HCT116 (cell line): ENCODE data around the gene DLG5. TPM values are rescaled to one million over a fixed set of nuclear protein-coding genes. Genes with fewer than 3 reads are reported as not detected.
A peak's percentile ranks its signal among the peaks of the same experiment; 100 is the strongest.

ENCODE experiments used
- ATAC-seq: fragments of 200-7000 bp; cut with Tn5 transposase; 2 replicates; pipeline ENCODE4 v1.9.1; 2020; ENCODE audit warnings: mild to moderate bottlenecking, moderate library complexity
- BruUV-seq: library from RNA; stranded (reverse); fragments of 400-500 nt; replicated peaks from 2 replicates; lab custom pipeline; 2021; lab: Mats Ljungman, UMichigan
- CTCF ChIA-PET: fragments of 300-600 bp; sonication (Branson Sonifier 250); formaldehyde crosslinking; loops from one replicate; lab custom pipeline; 2021; ENCODE audit warnings: antibody characterized with exemption; lab: Charles Lee
- POLR2A ChIA-PET: fragments of 300-600, 350-600 bp; sonication (Branson Sonifier 250); formaldehyde crosslinking; loops from one replicate; lab custom pipeline; 2021; ENCODE audit warnings: antibody characterized with exemption; lab: Charles Lee
- RAD21 ChIA-PET, 2 experiments: fragments of 300-600 bp; sonication (Branson Sonifier 250); formaldehyde crosslinking; loops; one replicate each; lab custom pipeline; 2023; ENCODE audit warnings: low total read pairs in 2 of 2; ENCODE audit not compliant: uncharacterized antibody in 2 of 2, unreplicated experiment in 2 of 2, low non-redundant PET in 1 of 2; lab: Charles Lee
- DNase-seq: peaks from one replicate; pipeline ENCODE4 v3.0.0-alpha.2; 2010; ENCODE audit warnings: low read depth, low spot score
- H2AFZ ChIP-seq: fragments of 200-600 bp; shearing (Covaris generic), sonication (generic); 2 replicates; pipeline ENCODE4 v1.6.1; 2017; ENCODE audit warnings: low read depth, mixed run types, mixed read lengths, antibody characterized with exemption, low read length; ENCODE audit not compliant: poor library complexity, severe bottlenecking
- H3K27ac ChIP-seq: 2 replicates; pipeline ENCODE4 v1.5.1; 2012; ENCODE audit warnings: low read depth, low read length
- H3K27me3 ChIP-seq: fragments of 200-600 bp; sonication (generic); 2 replicates; pipeline ENCODE4 v1.6.1; 2016; ENCODE audit warnings: mixed run types, low read length, mixed read lengths; ENCODE audit not compliant: insufficient read depth
- H3K36me3 ChIP-seq, 2 experiments: fragments of 200-500 bp in 1 of 2; fragments of 200-600 bp in 1 of 2; sonication (Bioruptor generic) in 1 of 2; sonication (generic) in 1 of 2; 2 replicates each; pipeline versions ENCODE4 v1.5.1 to v1.6.1; 2014 to 2016; ENCODE audit warnings: low read length in 2 of 2, inconsistent platforms in 1 of 2, mixed read lengths in 1 of 2, mixed run types in 1 of 2; ENCODE audit not compliant: insufficient read depth in 2 of 2, control insufficient read depth in 1 of 2
- H3K4me1 ChIP-seq, 2 experiments: fragments of 200-600 bp in 1 of 2; sonication (generic) in 1 of 2; 2 replicates each; pipeline versions ENCODE4 v1.5.1 to v1.6.1; 2012 to 2017; ENCODE audit warnings: low read length in 2 of 2, inconsistent platforms in 1 of 2, mild to moderate bottlenecking in 1 of 2, mixed read lengths in 1 of 2, mixed run types in 1 of 2, moderate library complexity in 1 of 2; ENCODE audit not compliant: insufficient read depth in 2 of 2, control insufficient read depth in 1 of 2
- H3K4me2 ChIP-seq: fragments of 200-600 bp; sonication (generic); 2 replicates; pipeline ENCODE4 v1.6.1; 2017; ENCODE audit warnings: mixed run types, low read length, mixed read lengths
- H3K4me3 ChIP-seq, 2 experiments: fragments of 200-600 bp in 1 of 2; sonication (generic) in 1 of 2; replicated peaks in 1 of 2; 2 replicates each; pipeline ENCODE4 v1.5.1; 2011 to 2016; ENCODE audit warnings: low read length in 2 of 2, control low read depth in 1 of 2, low read depth in 1 of 2, mild to moderate bottlenecking in 1 of 2, mixed read lengths in 1 of 2, mixed run types in 1 of 2
- H3K79me2 ChIP-seq: fragments of 200-600 bp; sonication (generic); 2 replicates; pipeline ENCODE4 v1.6.1; 2017; ENCODE audit warnings: mild to moderate bottlenecking, mixed run types, low read length, moderate library complexity, mixed read lengths; ENCODE audit not compliant: insufficient read depth
- H3K9ac ChIP-seq: fragments of 200-600 bp; sonication (generic); 2 replicates; pipeline ENCODE4 v1.6.1; 2016; ENCODE audit warnings: low read length, mixed read lengths
- H3K9me2 ChIP-seq: fragments of 200-600 bp; sonication (generic), shearing (Covaris generic); 2 replicates; pipeline ENCODE4 v1.6.1; 2017; ENCODE audit warnings: mixed run types, mild to moderate bottlenecking, moderate library complexity; ENCODE audit not compliant: insufficient read depth
- H3K9me3 ChIP-seq, 2 experiments: fragments of 200-500 bp in 1 of 2; fragments of 200-600 bp in 1 of 2; sonication (Bioruptor generic) in 1 of 2; sonication (generic) in 1 of 2; 2 replicates each; pipeline ENCODE4 v1.6.1; 2014 to 2017; ENCODE audit warnings: low read length in 2 of 2, mixed read lengths in 2 of 2, inconsistent platforms in 1 of 2, low read depth in 1 of 2, mild to moderate bottlenecking in 1 of 2, mixed run types in 1 of 2, moderate library complexity in 1 of 2; ENCODE audit not compliant: control insufficient read depth in 1 of 2, insufficient read depth in 1 of 2
- H4K20me1 ChIP-seq: fragments of 200-600 bp; sonication (generic), shearing (Covaris generic); 2 replicates; pipeline ENCODE4 v1.6.1; 2017; ENCODE audit warnings: mixed run types, mild to moderate bottlenecking, moderate library complexity; ENCODE audit not compliant: insufficient read depth
- ATF3 ChIP-seq: IDR thresholded peaks from 2 replicates; pipeline ENCODE4 v1.6.1; 2012
- CBX3 ChIP-seq: IDR thresholded peaks from 2 replicates; pipeline ENCODE4 v1.6.1; 2012; ENCODE audit warnings: low read depth
- CEBPB ChIP-seq: IDR thresholded peaks from 2 replicates; pipeline ENCODE4 v1.6.1; 2012; ENCODE audit warnings: low read depth
- ELF1 ChIP-seq: IDR thresholded peaks from 2 replicates; pipeline ENCODE4 v1.6.1; 2012; ENCODE audit warnings: low read depth, borderline replicate concordance
- EZH2phosphoT487 ChIP-seq: fragments of 200-600 bp; IDR thresholded peaks from 2 replicates; pipeline ENCODE4 v1.6.1; 2018; ENCODE audit warnings: antibody characterized with exemption, borderline replicate concordance
- MAX ChIP-seq: IDR thresholded peaks from 2 replicates; pipeline ENCODE4 v1.6.1; 2012
- RAD21 ChIP-seq: IDR thresholded peaks from 2 replicates; pipeline ENCODE4 v1.6.1; 2012; ENCODE audit warnings: low read depth, mild to moderate bottlenecking
- SIN3A ChIP-seq: IDR thresholded peaks from 2 replicates; pipeline ENCODE4 v1.6.1; 2012; ENCODE audit warnings: low read depth
- SP1 ChIP-seq: IDR thresholded peaks from 2 replicates; pipeline ENCODE4 v1.6.1; 2012; ENCODE audit warnings: low read depth
- SRF ChIP-seq: IDR thresholded peaks from 2 replicates; pipeline ENCODE4 v1.6.1; 2012; ENCODE audit warnings: low read depth
- TCF7L2 ChIP-seq: IDR thresholded peaks from 2 replicates; pipeline ENCODE4 v1.7.0; 2011; ENCODE audit warnings: borderline replicate concordance, inconsistent platforms; ENCODE audit not compliant: insufficient read depth, insufficient read length; ENCODE audit errors: extremely low read depth
- YY1 ChIP-seq: IDR thresholded peaks from 2 replicates; pipeline ENCODE4 v1.6.1; 2011; ENCODE audit warnings: low read length, low read depth, moderate library complexity, mild to moderate bottlenecking; ENCODE audit not compliant: insufficient replicate concordance; ENCODE audit errors: extremely low read depth
- ZFX ChIP-seq: fragments of 450-650 bp; IDR thresholded peaks from 2 replicates; pipeline ENCODE4 v1.6.1; 2017
- ZNF274 ChIP-seq: fragments of 200-500 bp; sonication (Bioruptor generic); IDR thresholded peaks from 2 replicates; pipeline ENCODE4 v1.6.1; 2014; ENCODE audit warnings: mild to moderate bottlenecking, low read depth, low read length, inconsistent platforms
- intact Hi-C: fragments of 100-400 bp; cut with micrococcal nuclease; formaldehyde crosslinking; loops from 2 replicates; pipeline ENCODE4 v1.10.0; 2022
- total RNA-seq: library from RNA; stranded (reverse); gene quantifications from one replicate; pipeline ENCODE4 v1.2.1, GENCODE V29; 2021; ENCODE audit not compliant: unreplicated experiment
- TF ChIP-seq, protein P1 (sequence below), 3 experiments: fragments of 200-600 bp in 1 of 3; sonication (generic) in 1 of 3; IDR thresholded peaks in 2 of 3; conservative IDR thresholded peaks in 1 of 3; 2 replicates each; pipeline ENCODE4 v1.5.1; 2012 to 2017; ENCODE audit warnings: low read depth in 2 of 3, low read length in 2 of 3, antibody characterized with exemption in 1 of 3, borderline replicate concordance in 1 of 3, control low read depth in 1 of 3, mild to moderate bottlenecking in 1 of 3, mixed read lengths in 1 of 3, mixed run types in 1 of 3, moderate library complexity in 1 of 3; ENCODE audit not compliant: insufficient read depth in 1 of 3
- TF ChIP-seq, protein P2 (sequence below): IDR thresholded peaks from 2 replicates; pipeline ENCODE4 v1.6.1; 2011; ENCODE audit warnings: mild to moderate bottlenecking, low read length, moderate library complexity; ENCODE audit not compliant: insufficient replicate concordance; ENCODE audit errors: extremely low read depth

DLG5 gene
- total RNA-seq, 1 experiment from 2014 or later = 44.8 TPM

DNA sequence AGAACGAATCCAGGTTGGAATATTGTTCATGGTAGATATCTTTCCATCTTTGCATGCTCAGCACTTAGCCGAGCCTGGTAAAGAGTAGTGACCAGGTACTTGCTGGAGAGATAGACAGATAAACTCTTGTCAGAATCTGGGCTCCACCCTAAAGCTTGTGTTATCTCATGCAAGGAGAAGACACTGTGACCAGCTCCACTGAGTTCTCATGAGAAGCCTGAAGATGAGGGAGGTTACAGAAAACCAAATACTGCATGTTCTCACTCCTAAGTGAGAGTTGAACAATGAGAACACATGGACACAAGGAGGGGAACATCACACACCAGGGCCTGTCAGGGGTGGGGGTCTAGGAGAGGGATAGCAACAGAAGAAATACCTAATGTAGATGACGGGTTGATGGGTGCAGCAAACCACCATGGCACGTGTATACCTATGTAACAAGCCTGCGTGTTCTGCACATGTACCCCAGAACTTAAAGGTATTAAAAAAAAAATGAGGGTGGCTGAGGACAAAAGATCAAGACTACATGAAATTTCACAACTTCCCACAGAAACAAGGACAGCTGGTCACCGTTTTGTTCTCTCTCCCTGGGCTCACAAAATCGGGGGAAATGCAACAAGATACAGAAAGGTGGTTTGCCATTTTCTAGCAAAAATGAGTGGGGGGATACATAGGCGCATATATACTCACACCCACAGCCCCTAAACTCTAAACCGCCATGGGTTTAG lies 17.4 kb downstream of the DLG5 start (continued):
- no peak for TF ChIP-seq ATF3
- no peak for TF ChIP-seq YY1

GRCh38 chr10:77907900-77908717 lies 18.4 kb downstream of the DLG5 start:
- Histone ChIP-seq H3K79me2 (peaks cover 70% of the 10 kb centered on the region), H3K9me3 (no peaks in the 10 kb centered on the region), H3K9ac (no peak overlapping the region), H3K36me3 (no peaks in the 10 kb centered on the region), H4K20me1 (peaks cover 4% of the 10 kb centered on the region; the same call in 1 of the 2 replicates), H3K27me3 (no peaks in the 10 kb centered on the region), H3K4me3 (no peak overlapping the region), H3K9me2 (no peaks in the 10 kb centered on the region), H2AFZ (no peak overlapping the region), H3K27ac (no peak overlapping the region), H3K4me1 (peaks cover 21 to 58% of the 10 kb centered on the region in 2 experiments), H3K4me2 (no peak overlapping the region)
- DNase-seq = no peak
- intact Hi-C loops = loop anchor here (2.0 to 5.0 kb wide), 2 partner anchors 67 to 119 kb away; partner anchors contain the start of gene POLR3A
- ChIA-PET POLR2A (interaction anchor here (1.1 to 1.2 kb wide), 2 partner anchors 18 to 126 kb away, joined by 3 to 4 read pairs; partner anchors contain the start of gene RPS24), RAD21 (no interaction called here), CTCF (interaction anchor here (1.2 to 1.8 kb wide), 2 partner anchors 18 to 64 kb away, joined by 4 to 6 read pairs; no protein-coding TSS in a partner anchor)
- ATAC-seq = peak; percentile 89
- BruUV-seq = no TSS peak
- TF ChIP-seq ATF3 (no peak), RAD21 (peak; percentile 77), TCF7L2 (no peak), EZH2phosphoT487 (no peak), SRF (no peak), ZNF274 (no peak), ELF1 (no peak), CEBPB (no peak), ZFX (no peak), MAX (no peak), SP1 (no peak), SIN3A (no peak), CBX3 (no peak)
- TF ChIP-seq, protein P1, sequence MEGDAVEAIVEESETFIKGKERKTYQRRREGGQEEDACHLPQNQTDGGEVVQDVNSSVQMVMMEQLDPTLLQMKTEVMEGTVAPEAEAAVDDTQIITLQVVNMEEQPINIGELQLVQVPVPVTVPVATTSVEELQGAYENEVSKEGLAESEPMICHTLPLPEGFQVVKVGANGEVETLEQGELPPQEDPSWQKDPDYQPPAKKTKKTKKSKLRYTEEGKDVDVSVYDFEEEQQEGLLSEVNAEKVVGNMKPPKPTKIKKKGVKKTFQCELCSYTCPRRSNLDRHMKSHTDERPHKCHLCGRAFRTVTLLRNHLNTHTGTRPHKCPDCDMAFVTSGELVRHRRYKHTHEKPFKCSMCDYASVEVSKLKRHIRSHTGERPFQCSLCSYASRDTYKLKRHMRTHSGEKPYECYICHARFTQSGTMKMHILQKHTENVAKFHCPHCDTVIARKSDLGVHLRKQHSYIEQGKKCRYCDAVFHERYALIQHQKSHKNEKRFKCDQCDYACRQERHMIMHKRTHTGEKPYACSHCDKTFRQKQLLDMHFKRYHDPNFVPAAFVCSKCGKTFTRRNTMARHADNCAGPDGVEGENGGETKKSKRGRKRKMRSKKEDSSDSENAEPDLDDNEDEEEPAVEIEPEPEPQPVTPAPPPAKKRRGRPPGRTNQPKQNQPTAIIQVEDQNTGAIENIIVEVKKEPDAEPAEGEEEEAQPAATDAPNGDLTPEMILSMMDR (IDR thresholded peaks at IDR 0.05 in 2 of 3, conservative IDR thresholded peaks at IDR 0.05 in 1 of 3; ENCODE audit: borderline replicate concordance in 1 of 3, insufficient read depth in 1 of 3, low read depth in 2 of 3, low read length in 2 of 3) = peak; percentile 60 to 61 (median 61)
- TF ChIP-seq, protein P2, sequence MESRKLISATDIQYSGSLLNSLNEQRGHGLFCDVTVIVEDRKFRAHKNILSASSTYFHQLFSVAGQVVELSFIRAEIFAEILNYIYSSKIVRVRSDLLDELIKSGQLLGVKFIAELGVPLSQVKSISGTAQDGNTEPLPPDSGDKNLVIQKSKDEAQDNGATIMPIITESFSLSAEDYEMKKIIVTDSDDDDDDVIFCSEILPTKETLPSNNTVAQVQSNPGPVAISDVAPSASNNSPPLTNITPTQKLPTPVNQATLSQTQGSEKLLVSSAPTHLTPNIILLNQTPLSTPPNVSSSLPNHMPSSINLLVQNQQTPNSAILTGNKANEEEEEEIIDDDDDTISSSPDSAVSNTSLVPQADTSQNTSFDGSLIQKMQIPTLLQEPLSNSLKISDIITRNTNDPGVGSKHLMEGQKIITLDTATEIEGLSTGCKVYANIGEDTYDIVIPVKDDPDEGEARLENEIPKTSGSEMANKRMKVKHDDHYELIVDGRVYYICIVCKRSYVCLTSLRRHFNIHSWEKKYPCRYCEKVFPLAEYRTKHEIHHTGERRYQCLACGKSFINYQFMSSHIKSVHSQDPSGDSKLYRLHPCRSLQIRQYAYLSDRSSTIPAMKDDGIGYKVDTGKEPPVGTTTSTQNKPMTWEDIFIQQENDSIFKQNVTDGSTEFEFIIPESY = no peak
